ENCODE results near the gene PDIA5.

The PDIA5 gene

GRCh38 chr3:123134671-123135070, 67.8 kb downstream of the PDIA5 start:
- no peak overlapping the region for H3K27ac ChIP-seq (ENCODE audit: low read depth, low read length)
- H3K27me3 ChIP-seq (ENCODE audit: control insufficient read depth, insufficient read depth, low read length), result no peaks in the 10 kb centered on the region
- no peak overlapping the region for H3K4me3 ChIP-seq (ENCODE audit: low read depth, low read length)
- no peaks in the 10 kb centered on the region for H3K9me3 ChIP-seq (ENCODE audit: control insufficient read depth, insufficient read depth, low read depth, low read length)
- no peak overlapping the region for H3K9ac ChIP-seq (ENCODE audit: low read length)
- H3K36me3 ChIP-seq (ENCODE audit: control insufficient read depth, insufficient read depth, low read length), result peaks cover 48% of the 10 kb centered on the region
- 0 out of 2 replicates have a peak, but pooled peaks cover 3% of the 10 kb centered on the region for H3K4me1 ChIP-seq (ENCODE audit: control insufficient read depth, insufficient read depth, low read length)

DNA sequence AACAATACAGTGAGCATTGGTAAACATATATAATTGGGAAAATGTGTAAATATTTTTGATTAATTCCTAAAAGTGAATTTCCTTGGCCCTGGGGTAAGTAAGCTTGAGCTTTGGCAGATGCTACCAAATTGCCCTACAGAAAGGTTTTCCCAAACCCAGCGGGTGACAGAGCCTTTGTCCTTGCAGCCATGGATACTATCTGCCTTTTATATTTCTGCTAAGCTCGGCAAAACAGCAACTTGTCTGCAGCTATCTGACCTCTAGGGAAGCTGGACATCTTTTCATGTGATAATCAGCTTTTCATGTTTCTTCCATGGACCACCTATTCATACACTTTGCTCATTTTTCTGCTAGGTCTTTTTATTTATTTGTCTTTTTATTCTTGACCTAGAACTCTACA, 70.2 kb downstream of the PDIA5 start:
- no peak overlapping the region for H3K9ac ChIP-seq (ENCODE audit: low read length)
- peaks cover 3% of the 10 kb centered on the region; the same call in 1 of the 2 replicates for H3K4me1 ChIP-seq (ENCODE audit: control insufficient read depth, insufficient read depth, low read length)
- H3K4me3 ChIP-seq (ENCODE audit: low read depth, low read length), result no peak overlapping the region
- no peaks in the 10 kb centered on the region for H3K27me3 ChIP-seq (ENCODE audit: control insufficient read depth, insufficient read depth, low read length)
- no peak overlapping the region for H3K27ac ChIP-seq (ENCODE audit: low read depth, low read length)
- no peaks in the 10 kb centered on the region for H3K9me3 ChIP-seq (ENCODE audit: control insufficient read depth, insufficient read depth, low read depth, low read length)
- peaks cover 37% of the 10 kb centered on the region for H3K36me3 ChIP-seq (ENCODE audit: control insufficient read depth, insufficient read depth, low read length)

DNA sequence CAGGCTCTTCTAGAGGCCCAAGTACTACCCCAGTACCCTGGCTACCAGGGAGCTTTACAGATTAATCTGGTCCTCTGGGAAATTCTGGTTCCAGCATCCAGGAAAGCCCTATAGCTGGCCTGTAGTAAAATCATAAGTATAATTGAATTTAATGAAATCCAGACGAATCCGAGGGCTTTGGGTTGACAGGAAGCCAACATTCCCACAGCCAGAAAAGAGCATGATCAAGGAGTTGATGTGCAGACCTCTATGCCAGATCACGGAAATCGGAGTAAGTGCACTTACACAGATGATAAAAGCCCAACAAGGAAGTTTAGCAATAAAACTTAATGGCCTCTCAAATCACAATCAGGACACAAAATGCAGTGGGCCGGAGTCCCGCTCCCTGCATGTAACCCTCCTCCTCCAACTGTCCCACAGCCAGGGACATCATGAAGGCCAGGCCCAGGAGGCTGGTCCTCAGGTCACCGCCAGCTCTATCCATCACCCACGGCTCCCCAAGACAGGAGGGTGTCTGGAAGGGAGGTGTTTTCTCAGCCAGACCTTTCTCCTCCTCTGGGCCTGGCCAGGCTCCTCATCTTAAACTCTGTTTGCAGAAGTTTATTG, 72.1 kb downstream of the PDIA5 start:
- H3K27me3 ChIP-seq (ENCODE audit: control insufficient read depth, insufficient read depth, low read length), result no peaks in the 10 kb centered on the region
- H3K4me1 ChIP-seq (ENCODE audit: control insufficient read depth, insufficient read depth, low read length), result peaks cover 11% of the 10 kb centered on the region
- no peaks in the 10 kb centered on the region for H3K9me3 ChIP-seq (ENCODE audit: control insufficient read depth, insufficient read depth, low read depth, low read length)
- H3K9ac ChIP-seq (ENCODE audit: low read length), result no peak overlapping the region
- H3K36me3 ChIP-seq (ENCODE audit: control insufficient read depth, insufficient read depth, low read length), result peaks cover 27% of the 10 kb centered on the region
- H3K4me3 ChIP-seq (ENCODE audit: low read depth, low read length), result no peak overlapping the region
- no peak overlapping the region for H3K27ac ChIP-seq (ENCODE audit: low read depth, low read length)

DNA sequence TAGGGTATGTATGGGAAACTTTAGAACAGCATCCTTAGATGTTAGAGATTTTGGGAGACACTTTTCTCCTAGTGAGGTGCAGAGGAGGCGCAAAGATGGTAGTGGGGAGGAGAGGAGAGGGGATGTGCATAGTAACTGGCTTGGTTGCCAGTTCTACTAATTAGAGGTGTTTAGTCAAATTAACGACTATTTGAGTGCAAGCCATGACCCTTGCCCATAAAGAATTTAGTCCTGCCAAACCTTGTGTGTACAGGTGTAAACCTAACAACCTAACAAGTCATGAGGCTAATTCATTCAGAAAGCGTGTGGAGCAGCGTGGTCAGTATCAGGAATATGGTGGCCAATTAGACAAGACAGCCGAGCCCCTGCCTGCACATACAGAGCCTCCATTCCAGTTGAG, 72.7 kb downstream of the PDIA5 start:
- H3K27ac ChIP-seq (ENCODE audit: low read depth, low read length), result no peak overlapping the region
- H3K4me3 ChIP-seq (ENCODE audit: low read depth, low read length), result no peak overlapping the region
- H3K9ac ChIP-seq (ENCODE audit: low read length), result no peak overlapping the region
- H3K9me3 ChIP-seq (ENCODE audit: control insufficient read depth, insufficient read depth, low read depth, low read length), result no peaks in the 10 kb centered on the region
- peaks cover 21% of the 10 kb centered on the region for H3K36me3 ChIP-seq (ENCODE audit: control insufficient read depth, insufficient read depth, low read length)
- no peaks in the 10 kb centered on the region for H3K27me3 ChIP-seq (ENCODE audit: control insufficient read depth, insufficient read depth, low read length)
- peaks cover 16% of the 10 kb centered on the region for H3K4me1 ChIP-seq (ENCODE audit: control insufficient read depth, insufficient read depth, low read length)

GRCh38 chr3:123140550-123140949, 73.7 kb downstream of the PDIA5 start:
- no peaks in the 10 kb centered on the region for H3K27me3 ChIP-seq (ENCODE audit: control insufficient read depth, insufficient read depth, low read length)
- H3K9ac ChIP-seq (ENCODE audit: low read length), result no peak overlapping the region
- H3K9me3 ChIP-seq (ENCODE audit: control insufficient read depth, insufficient read depth, low read depth, low read length), result no peaks in the 10 kb centered on the region
- no peak overlapping the region for H3K27ac ChIP-seq (ENCODE audit: low read depth, low read length)
- peaks cover 16% of the 10 kb centered on the region for H3K4me1 ChIP-seq (ENCODE audit: control insufficient read depth, insufficient read depth, low read length)
- no peak overlapping the region for H3K4me3 ChIP-seq (ENCODE audit: low read depth, low read length)
- H3K36me3 ChIP-seq (ENCODE audit: control insufficient read depth, insufficient read depth, low read length), result peaks cover 23% of the 10 kb centered on the region

DNA sequence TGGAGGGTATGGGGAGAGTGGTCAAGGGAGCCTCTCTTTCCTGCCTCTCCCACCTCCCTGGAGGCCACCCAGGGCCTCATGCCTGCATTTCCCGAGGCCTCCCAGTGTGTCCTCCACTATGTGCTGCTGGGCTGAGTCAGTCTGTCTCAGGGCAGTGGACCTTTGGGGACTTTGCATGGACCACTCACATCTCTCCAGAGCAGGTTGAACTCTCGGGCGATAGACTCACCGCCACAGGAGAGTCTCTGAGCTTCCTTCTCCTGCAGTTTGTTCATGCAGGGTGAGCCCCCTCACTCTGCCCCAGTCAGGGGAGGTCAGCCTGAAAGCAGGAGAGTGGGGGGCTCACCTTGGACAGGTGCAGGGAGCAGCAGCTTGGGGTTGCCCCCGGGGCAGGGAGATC, 74.5 kb downstream of the PDIA5 start:
- Histone ChIP-seq H3K4me1 (ENCODE audit: control insufficient read depth, insufficient read depth, low read length) (peaks cover 16% of the 10 kb centered on the region), H3K9ac (ENCODE audit: low read length) (no peak overlapping the region), H3K4me3 (ENCODE audit: low read depth, low read length) (no peak overlapping the region), H3K27me3 (ENCODE audit: control insufficient read depth, insufficient read depth, low read length) (no peaks in the 10 kb centered on the region), H3K36me3 (ENCODE audit: control insufficient read depth, insufficient read depth, low read length) (peaks cover 31% of the 10 kb centered on the region), H3K27ac (ENCODE audit: low read depth, low read length) (no peak overlapping the region), H3K9me3 (ENCODE audit: control insufficient read depth, insufficient read depth, low read depth, low read length) (no peaks in the 10 kb centered on the region)

GRCh38 chr3:123143669-123144411, 77.0 kb downstream of the PDIA5 start:
- peak overlapping the region; percentile 5 for H3K4me3 ChIP-seq (ENCODE audit: low read depth, low read length)
- H3K27ac ChIP-seq (ENCODE audit: low read depth, low read length), result peak overlapping the region; percentile 48; the same call in 1 of the 2 replicates
- H3K9me3 ChIP-seq (ENCODE audit: control insufficient read depth, insufficient read depth, low read depth, low read length), result no peaks in the 10 kb centered on the region
- H3K36me3 ChIP-seq (ENCODE audit: control insufficient read depth, insufficient read depth, low read length), result peaks cover 47% of the 10 kb centered on the region
- peak overlapping the region; percentile 28 for H3K9ac ChIP-seq (ENCODE audit: low read length)
- no peaks in the 10 kb centered on the region for H3K27me3 ChIP-seq (ENCODE audit: control insufficient read depth, insufficient read depth, low read length)
- peaks cover 13% of the 10 kb centered on the region for H3K4me1 ChIP-seq (ENCODE audit: control insufficient read depth, insufficient read depth, low read length)

- Histone ChIP-seq H3K27me3 (ENCODE audit: control insufficient read depth, insufficient read depth, low read length) (no peaks in the 10 kb centered on the region), H3K9me3 (ENCODE audit: control insufficient read depth, insufficient read depth, low read depth, low read length) (no peaks in the 10 kb centered on the region), H3K4me3 (ENCODE audit: low read depth, low read length) (no peak overlapping the region), H3K27ac (ENCODE audit: low read depth, low read length) (no peak overlapping the region), H3K9ac (ENCODE audit: low read length) (no peak overlapping the region), H3K36me3 (ENCODE audit: control insufficient read depth, insufficient read depth, low read length) (peaks cover 63% of the 10 kb centered on the region), H3K4me1 (ENCODE audit: control insufficient read depth, insufficient read depth, low read length) (peaks cover 13% of the 10 kb centered on the region)
Measured at GRCh38 chr3:123147754-123148535, 81.1 kb downstream of the PDIA5 start.

- H3K27ac ChIP-seq (ENCODE audit: low read depth, low read length), result no peak overlapping the region
- no peak overlapping the region for H3K4me3 ChIP-seq (ENCODE audit: low read depth, low read length)
- peaks cover 69% of the 10 kb centered on the region for H3K36me3 ChIP-seq (ENCODE audit: control insufficient read depth, insufficient read depth, low read length)
- H3K9ac ChIP-seq (ENCODE audit: low read length), result no peak overlapping the region
- H3K9me3 ChIP-seq (ENCODE audit: control insufficient read depth, insufficient read depth, low read depth, low read length), result no peaks in the 10 kb centered on the region
- H3K4me1 ChIP-seq (ENCODE audit: control insufficient read depth, insufficient read depth, low read length), result peaks cover 7% of the 10 kb centered on the region
- H3K27me3 ChIP-seq (ENCODE audit: control insufficient read depth, insufficient read depth, low read length), result no peaks in the 10 kb centered on the region
Measured at GRCh38 chr3:123148772-123149171, 81.9 kb downstream of the PDIA5 start.

DNA sequence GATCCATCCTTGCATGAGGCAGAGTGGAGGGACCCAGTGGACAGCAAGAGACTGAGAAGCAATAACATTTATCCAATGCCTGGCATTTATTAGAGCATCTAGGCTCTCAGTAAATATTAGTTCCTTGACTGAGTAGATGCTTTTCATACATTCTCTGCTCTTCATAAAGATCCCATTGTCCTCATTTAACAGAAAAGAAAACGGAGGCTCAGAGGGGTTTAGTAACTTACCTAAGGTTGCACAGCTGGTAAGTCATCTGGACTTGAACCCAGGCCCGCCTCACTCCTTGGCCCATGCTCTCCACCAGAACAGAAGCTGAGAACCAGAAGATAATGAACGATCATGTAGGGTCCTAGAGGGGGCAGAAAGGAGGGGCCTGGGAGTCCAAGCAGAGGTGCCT, 82.7 kb downstream of the PDIA5 start:
- Histone ChIP-seq H3K27me3 (ENCODE audit: control insufficient read depth, insufficient read depth, low read length) (no peaks in the 10 kb centered on the region), H3K36me3 (ENCODE audit: control insufficient read depth, insufficient read depth, low read length) (peaks cover 77% of the 10 kb centered on the region), H3K9me3 (ENCODE audit: control insufficient read depth, insufficient read depth, low read depth, low read length) (no peaks in the 10 kb centered on the region), H3K4me3 (ENCODE audit: low read depth, low read length) (no peak overlapping the region), H3K9ac (ENCODE audit: low read length) (no peak overlapping the region), H3K4me1 (ENCODE audit: control insufficient read depth, insufficient read depth, low read length) (no peaks in the 10 kb centered on the region; the same call in 1 of the 2 replicates), H3K27ac (ENCODE audit: low read depth, low read length) (no peak overlapping the region)
